HepG2 (cell line): Measurements from ENCODE around the gene GLT1D1. TPM values are rescaled to one million over a fixed set of nuclear protein-coding genes. Genes with fewer than 3 reads are reported as not detected.

Source experiments
- GRHL1 ChIP-seq: sonication (generic); formaldehyde crosslinking; conservative IDR thresholded peaks from 2 replicates; pipeline ENCODE4 v1.8.0; 2022; ENCODE audit warnings: missing genetic modification reagents
- KAT8 ChIP-seq: IDR thresholded peaks from 2 replicates; pipeline ENCODE4 v1.6.1; 2016; ENCODE audit warnings: missing genetic modification reagents, missing compliant biosample characterization
- KDM2A ChIP-seq: sonication (generic); formaldehyde crosslinking; IDR thresholded peaks from 2 replicates; pipeline ENCODE4 v1.4.0; 2020; ENCODE audit warnings: low read depth, missing genetic modification reagents, borderline replicate concordance
- KIAA2018 ChIP-seq: sonication (generic); formaldehyde crosslinking; IDR thresholded peaks from 2 replicates; pipeline ENCODE4 v1.5.0; 2020; ENCODE audit warnings: mild to moderate bottlenecking, missing genetic modification reagents, borderline replicate concordance
- RAD21 ChIP-seq: fragments of 450-650 bp; formaldehyde crosslinking; IDR thresholded peaks from 2 replicates; pipeline ENCODE4 v1.5.0; 2020; ENCODE audit warnings: mild to moderate bottlenecking
- SNAPC4 ChIP-seq: sonication (generic); formaldehyde crosslinking; IDR thresholded peaks from 2 replicates; pipeline ENCODE4 v1.4.0; 2020; ENCODE audit warnings: mild to moderate bottlenecking, missing genetic modification reagents
- U2AF1 ChIP-seq: fragments of 200-400 bp; formaldehyde crosslinking; optimal IDR thresholded peaks from 2 replicates; pipeline ENCODE3; 2017; ENCODE audit warnings: mild to moderate bottlenecking, low read depth, low read length
- ZEB1 ChIP-seq: IDR thresholded peaks from 2 replicates; pipeline ENCODE4 v1.6.1; 2012; ENCODE audit warnings: mild to moderate bottlenecking, low read depth, inconsistent platforms; ENCODE audit not compliant: insufficient replicate concordance
- ZNF264 ChIP-seq: sonication (generic); formaldehyde crosslinking; IDR thresholded peaks from 2 replicates; pipeline ENCODE4 v1.4.0; 2020; ENCODE audit warnings: missing genetic modification reagents
- ZNF281 ChIP-seq: sonication (generic); formaldehyde crosslinking; IDR thresholded peaks from 2 replicates; pipeline ENCODE4 v1.4.0; 2020; ENCODE audit warnings: missing genetic modification reagents, borderline replicate concordance
- polyA plus RNA-seq, 8 experiments: library from polyadenylated mRNA; depleted of rRNA in 3 of 8; stranded (reverse) in 7 of 8; unstranded in 1 of 8; fragments of >200 nt; fragmentation: Illumina TruSeq in 4 of 8; extraction: Trizol in 4 of 8; gene quantifications; 2 replicates each; pipeline versions ENCODE4 v1.2.1 to v1.2.3, GENCODE V29; 2011 to 2016; ENCODE audit warnings: low read depth in 4 of 8, missing spikeins in 1 of 8, mixed read lengths in 1 of 8; ENCODE audit not compliant: insufficient read depth in 1 of 8
- total RNA-seq, 5 experiments: library from RNA; depleted of rRNA; stranded (reverse); fragments of >200 nt; fragmentation: Illumina TruSeq; extraction: Trizol; gene quantifications; 2 replicates each; pipeline ENCODE4 v1.2.3, GENCODE V29; 2016; ENCODE audit warnings: low read depth in 1 of 5

Gene GLT1D1
- total and polyA plus RNA-seq, 2 of the 13 experiments (the other 11 are each of a cell fraction or from before 2014, with no cell fraction given) = 0.09 to 0.17 TPM

- TF ChIP-seq ZNF281 (CRISPR knock-in tag) = no peak
- no peak for TF ChIP-seq ZNF264 (CRISPR knock-in tag)
- TF ChIP-seq KIAA2018 (CRISPR knock-in tag) = no peak
- TF ChIP-seq GRHL1 (CRISPR knock-in tag) = no peak
- peak; percentile 70 for TF ChIP-seq RAD21
- 0 out of 2 replicates have a peak, but pooled peaks have one; percentile 28 for TF ChIP-seq KDM2A (CRISPR knock-in tag)
- no peak for TF ChIP-seq SNAPC4 (CRISPR knock-in tag)
- no peak for TF ChIP-seq KAT8
- TF ChIP-seq ZEB1 = no peak
- no peak for TF ChIP-seq U2AF1
Observed at GRCh38 chr12:128969480-128970055, 116.3 kb downstream of the GLT1D1 start (continued).
